GM19351 (cell line): ENCODE measurements around the gene OLA1.
A peak's percentile ranks its signal among the peaks of the same experiment; 100 is the strongest.

Source experiments
- ATAC-seq: cut with Tn5 transposase; IDR thresholded peaks from one replicate; pipeline ENCODE4 v1.9.1; 2021; ENCODE audit warnings: mild to moderate bottlenecking, moderate library complexity; ENCODE audit not compliant: unreplicated experiment

The OLA1 gene

DNA sequence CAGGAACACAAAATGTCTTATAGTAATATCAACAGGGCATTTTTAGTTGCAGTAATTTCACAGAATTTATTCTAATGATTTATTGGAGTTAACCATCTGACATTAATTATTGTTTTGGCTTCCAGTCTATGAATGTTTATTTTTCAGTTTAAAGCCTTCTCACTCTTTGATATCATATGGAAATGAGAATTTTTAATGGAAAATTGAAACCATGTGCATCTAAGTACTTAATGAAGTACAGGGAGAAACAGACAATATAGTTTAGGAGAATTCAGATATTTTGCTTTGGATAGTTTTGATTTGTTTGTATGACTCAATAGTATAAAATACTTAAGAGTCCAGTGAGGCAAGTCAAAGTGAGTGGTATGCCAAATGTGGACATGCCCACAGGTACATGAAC lies 126.1 kb downstream of the OLA1 start:
- ATAC-seq: no peak

DNA sequence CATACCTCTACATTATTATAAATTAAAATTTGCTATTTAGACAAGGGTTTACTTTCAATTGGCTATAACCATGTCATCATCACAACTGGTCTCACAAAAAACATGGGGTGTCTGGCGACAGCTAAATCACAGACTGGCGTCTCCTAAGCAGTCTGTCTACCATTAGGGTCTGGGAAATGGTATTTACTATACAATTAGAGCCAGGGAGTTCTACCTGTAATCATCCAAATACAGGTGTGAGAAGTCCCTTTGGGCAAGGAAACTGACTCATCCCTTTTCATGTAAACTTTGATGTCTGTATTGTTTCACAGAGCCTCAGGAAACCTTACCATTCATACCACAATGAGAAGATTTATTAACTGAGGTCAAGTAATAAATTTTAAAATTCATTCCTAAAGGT lies 126.7 kb downstream of the OLA1 start:
- ATAC-seq: no peak

DNA sequence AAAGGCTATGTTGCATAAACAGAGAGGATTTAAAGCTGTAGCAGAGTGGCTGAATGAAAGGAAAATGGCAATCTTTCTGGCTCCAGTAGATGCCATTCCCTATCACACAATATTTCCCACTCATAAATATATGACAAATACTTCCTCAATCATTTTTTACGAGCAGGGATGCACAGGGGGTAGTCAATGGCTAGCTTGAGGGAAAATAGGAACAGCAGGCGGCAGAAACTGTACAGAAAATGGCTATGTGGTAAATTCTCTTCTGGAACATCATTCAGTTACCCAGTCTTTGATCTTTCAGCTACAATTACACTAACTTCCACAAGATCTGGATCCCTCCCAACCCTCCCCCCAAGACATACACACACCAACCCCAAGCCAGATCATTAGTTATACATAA lies 127.2 kb downstream of the OLA1 start:
- no peak for ATAC-seq

DNA sequence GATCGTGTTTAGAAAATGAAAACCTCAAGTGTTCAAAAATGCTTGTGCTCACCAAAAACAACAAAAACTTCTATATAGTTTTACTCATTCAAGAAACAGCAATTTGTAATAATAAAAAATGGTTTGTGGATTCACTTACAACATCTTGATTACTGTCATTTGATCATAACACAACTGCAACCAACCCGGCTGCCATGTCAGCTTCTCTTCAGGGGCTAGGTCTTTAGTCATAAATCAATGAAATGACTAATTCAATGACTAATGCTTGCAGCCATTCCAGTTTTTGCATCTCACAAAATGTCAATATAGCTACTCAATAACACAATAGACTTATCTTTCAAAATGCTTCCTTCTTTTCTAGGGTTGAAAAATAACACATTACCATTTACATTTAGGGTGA lies 128.0 kb downstream of the OLA1 start:
- ATAC-seq: no peak

DNA sequence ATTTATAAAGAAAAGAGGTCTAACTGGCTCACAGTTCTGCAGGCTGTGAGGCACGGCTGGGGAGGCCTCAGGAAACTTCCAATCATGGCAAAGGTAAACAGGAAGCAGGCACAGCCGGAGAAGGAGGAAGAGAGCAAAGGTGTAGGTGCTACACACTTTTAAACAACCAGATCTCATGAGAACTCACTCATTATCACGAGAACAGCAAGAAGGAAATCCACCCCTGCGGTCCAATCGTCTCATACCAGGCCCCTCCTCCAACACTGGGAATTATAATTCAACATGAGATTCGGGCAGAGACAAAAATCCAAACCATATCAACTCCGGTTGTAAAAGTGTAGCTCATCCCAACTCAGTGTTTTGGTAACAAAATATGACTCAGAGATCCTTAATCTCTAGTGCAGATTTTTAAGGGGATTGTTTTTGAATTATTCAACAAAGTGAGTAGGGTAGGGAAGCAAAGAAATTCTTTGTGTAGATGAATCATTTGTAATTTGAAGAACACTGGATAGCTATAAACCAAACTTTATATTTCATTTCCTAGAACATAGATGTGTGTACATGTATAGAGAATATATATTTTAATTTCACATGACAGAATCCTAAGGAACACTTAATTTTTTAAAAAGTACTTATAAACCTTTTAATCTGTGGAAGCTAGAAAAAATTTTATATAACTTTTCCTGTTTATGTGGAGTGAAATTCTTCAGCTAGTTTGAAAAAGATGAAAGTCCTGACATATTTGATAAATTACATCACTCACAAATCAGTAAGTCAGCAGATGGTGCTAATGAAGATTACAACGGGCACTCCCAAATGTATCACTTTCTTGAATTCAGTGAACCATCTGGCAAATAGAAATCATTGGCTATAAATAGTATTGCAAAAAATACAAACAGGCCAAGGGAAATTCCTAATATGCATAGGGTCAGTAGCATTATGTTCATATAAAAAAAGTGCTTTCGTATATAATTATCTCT lies 130.1 kb downstream of the OLA1 start:
- ATAC-seq: no peak

DNA sequence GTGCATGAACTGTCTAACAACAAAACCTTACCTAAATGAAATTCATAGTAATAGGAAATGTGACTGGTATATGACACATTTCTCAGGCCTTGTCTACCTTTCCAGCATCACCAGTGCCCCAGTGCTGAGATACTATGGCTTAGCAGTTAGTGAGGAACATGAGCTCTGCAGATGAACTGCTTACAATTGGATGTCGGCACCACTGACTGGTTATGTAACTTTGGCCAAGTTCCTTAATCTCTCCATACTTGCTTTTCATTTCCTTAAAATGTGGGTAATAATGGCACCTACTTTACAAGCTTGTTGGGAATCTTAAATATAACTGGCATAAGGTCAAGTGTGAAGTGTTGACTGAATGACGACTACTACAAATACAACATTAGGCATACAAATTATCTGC lies 136.3 kb downstream of the OLA1 start:
- ATAC-seq: no peak

DNA sequence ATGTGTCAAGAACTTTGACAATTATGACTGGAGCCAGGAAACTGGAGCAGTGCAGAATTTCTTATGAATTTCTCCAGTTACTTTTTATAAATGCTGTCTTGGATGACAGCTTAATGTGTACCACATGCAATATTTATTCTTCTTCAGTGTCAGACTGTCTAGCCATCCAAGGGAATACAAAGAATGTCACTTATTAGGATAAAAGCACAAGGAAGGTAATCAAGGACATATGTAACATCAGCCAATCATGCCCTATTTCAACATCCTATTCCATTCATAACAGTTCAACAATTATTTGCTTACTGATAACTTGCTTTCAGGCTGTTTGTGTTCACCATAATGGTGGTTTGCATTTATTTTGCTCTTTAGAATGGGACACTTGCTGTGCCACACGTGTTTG lies 139.8 kb downstream of the OLA1 start:
- ATAC-seq: no peak

DNA sequence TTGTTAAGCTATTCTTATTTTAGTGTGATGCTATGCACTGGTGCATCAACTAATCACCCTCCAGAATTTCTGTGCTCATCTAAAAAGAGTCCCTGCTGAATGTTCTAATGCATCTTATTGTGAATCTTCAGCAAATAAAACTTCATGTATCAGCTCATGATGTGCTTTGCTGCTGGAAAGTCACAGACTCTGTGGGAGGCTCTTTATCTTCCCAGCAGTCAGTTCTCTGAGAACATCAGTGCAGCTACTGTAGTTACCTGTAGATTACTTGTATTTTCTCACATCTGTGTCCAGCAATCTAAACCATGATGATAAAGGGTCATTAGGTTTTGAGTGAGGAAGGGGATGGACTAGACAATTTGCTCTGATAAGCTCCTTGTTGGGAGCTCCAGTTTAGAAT lies 141.6 kb downstream of the OLA1 start:
- ATAC-seq: no peak

DNA sequence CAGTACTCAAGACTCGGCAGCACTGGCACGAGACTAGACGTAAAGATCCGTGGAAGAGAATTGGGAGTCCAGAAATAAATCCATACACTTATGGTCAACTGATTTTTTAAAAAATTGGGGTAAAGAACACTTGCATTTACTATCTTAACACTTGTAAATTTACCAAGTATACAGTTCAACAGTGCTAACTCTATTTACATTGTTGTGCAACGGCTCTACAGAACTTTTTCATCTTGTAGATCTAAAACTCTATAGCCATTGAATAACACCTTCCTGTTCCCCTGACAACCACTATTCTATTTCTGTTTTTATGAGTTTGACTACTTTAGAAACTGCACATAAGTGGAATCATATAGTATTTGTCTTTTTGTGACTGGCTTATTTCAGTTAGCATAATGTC lies 153.8 kb downstream of the OLA1 start:
- ATAC-seq: no peak

DNA sequence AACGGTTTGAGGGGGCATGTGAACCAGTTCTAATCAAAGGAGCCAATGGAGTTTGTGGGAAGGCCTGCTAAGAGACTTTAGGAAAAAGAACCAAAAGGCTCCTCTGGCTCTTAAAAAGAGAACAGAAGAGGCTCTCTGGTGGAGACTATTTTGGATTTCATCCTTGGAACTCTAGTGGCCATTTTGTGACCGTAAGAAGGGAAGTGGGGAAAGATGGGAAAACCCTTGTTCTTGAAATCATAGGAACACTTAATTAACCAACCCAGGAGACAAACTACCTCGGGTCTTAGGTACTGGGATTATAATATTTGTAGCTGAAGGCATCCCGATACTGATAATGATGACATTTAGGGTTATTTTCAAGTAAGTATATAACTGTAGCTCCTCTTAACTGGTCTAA lies 157.9 kb downstream of the OLA1 start:
- no peak for ATAC-seq

DNA sequence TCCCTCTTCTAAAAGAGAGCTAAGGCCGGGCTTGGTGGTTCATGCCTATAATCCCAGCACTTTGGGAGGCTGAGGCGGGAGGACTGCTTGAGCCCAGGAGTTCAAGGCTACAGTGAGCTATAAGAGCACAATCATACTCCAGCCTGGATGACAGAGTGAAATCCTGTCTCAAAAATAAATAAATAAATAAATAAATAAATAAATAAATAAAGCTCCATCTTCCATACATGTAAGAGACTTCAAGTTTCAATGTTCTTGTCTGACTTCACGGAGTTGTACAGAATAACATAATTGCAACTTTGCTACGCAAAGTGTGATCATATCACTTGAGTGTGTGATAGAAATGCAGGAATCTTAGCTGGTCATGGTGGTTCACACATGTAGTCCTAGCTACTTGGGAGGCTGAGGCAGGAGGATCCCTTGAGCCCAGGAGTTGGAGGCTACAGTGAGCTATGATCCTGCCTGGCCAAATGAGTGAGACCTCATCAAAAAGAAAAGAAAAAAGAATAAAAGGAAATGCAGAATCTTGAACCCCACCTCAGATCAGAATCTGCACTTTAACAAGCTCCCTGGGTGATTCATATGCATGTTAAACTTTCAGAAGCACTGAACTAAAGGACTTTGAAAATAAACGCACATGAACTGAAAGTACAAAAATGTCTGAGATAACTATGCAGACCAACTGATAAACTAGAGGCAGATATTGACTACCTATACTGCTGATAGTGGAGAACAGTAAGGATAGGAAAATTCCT lies 159.4 kb downstream of the OLA1 start:
- no peak for ATAC-seq

DNA sequence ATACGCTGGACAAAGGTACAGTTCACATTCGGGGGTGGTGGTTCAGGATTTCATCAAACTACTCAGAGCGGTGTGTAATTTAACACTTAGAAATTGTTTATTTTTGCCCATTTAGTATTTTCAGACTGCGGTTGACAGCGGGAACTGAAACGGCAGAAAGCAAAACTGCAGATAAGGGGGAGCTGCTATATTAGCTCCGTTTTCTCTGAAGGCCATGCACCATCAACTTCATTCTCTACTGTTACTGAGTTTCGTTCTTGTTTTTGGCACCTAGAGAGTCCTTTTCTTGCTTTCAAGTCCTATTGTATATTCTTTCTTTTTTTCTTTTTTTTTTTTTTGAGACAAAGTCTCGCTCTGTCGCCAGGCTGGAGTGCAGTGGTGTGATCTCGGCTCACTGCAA lies 161.6 kb downstream of the OLA1 start:
- ATAC-seq: peak; percentile 96

DNA sequence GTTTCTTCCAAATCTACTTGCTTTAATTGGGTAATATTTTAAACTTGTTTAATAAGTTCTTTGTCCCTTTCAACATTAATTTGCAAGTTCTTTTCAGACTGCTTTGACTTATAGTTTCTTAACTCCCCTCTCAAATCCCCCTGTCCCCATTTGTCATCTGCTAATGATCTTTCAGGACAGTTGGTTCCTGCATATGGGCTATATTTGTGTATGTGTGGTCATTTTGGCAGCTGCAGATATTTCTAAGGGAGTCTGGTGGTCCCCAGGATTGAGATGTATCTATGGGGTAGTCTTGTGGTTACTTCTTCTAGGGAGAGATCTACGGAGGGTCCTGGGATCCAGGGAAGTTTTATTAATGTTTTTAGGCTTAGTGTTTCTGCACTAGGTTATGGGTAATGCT lies 162.6 kb downstream of the OLA1 start:
- no peak for ATAC-seq

DNA sequence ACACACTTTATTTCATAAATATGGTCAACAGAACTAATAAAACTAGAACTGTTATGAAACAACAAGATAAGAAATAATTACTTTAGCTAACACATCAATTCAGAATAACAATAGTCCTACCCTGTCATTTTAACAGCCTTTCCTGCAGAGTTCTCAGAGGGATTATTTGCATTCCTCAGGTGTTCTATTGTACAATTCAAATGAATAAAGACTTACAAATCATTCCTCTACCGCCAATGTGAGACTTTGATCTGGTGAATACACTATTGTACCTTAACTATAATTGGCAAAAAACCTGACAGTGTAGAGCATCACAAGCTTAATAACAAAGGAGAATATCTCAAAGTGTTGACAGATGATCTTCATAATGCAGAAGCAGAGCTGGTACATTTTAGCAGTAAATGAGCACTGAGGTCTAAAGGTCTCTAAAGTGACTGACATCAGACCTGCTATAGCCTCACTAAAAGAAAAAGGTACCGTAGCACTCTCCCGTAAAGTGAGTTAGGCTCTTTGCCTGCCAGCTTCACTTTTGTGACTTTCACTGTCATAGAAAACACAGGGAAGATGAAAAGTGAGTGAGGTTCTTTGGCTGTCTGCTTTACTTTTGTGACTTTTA lies 164.4 kb downstream of the OLA1 start:
- ATAC-seq: no peak

DNA sequence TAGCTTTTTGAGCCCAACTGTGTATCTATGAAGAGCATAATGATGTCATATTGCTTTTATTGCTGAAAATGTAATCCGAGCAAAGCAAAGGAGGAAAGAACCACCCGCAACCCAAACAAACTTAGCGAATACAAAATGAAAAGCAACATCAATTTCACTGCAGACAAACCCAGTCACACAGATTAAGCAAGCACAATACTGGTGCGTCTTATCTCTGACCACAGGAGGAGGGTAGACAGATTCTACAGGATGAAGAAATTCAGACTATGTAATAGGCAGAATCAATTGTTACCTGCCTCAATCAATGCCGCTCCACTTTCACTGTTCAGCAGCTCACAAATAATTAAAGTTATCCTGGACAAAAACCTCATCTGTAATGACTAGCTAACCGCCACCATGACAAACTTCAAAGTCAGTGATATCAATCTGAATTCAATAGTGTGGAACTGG lies 167.6 kb downstream of the OLA1 start:
- ATAC-seq: no peak

DNA sequence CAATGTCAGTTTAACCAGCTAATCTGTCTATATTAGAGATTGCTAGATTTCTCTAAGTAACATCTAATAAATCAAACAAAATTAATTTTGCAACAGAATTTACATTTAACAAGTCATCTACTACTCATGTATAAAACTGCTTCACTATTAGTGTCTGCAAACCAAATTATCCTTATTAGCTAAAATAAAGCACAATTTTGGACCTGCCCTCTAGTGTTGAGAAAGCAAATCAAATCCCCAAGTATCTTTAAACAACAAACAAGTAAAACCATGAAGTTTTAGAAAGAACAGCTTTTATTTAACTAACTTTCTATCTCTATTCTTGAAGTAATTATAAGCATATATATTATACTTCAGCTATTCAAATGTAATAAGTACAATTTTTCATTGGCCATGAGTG lies 170.1 kb downstream of the OLA1 start:
- no peak for ATAC-seq

DNA sequence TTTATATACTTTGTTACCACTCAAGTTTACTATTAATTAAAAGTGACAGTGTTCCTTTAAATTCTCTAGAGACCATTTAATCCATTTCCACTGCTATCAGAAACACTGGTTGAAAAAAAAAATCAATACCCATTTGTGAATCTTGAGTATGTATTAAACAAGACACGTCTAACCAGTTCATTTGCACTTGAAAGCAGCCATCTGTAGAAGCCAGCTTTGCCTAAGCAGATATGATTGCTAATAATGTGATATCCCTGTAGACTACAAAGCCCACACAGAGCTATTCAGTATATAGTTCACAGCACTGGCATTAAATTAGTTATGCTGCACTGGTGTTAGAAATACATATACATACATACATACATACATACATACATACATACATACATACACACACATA lies 171.4 kb downstream of the OLA1 start:
- no peak for ATAC-seq

DNA sequence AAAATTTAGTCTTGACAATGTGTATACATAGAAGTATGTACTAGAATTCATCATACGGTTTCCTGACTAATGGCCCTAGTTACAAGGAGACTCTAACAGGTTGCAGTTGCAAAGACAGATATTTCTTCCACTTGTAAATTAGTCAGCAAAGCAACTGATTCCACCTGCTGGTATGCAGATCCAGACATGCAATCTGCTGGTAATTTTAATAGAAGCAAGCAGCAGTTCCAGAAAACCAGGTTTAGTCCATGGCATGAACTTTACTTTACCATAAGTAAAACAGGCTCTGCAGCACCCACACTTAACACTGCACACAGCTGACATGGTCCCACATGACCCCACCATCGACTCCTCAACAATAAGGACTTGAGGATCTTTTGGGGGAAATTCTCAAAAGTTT lies 172.3 kb downstream of the OLA1 start:
- ATAC-seq: no peak

DNA sequence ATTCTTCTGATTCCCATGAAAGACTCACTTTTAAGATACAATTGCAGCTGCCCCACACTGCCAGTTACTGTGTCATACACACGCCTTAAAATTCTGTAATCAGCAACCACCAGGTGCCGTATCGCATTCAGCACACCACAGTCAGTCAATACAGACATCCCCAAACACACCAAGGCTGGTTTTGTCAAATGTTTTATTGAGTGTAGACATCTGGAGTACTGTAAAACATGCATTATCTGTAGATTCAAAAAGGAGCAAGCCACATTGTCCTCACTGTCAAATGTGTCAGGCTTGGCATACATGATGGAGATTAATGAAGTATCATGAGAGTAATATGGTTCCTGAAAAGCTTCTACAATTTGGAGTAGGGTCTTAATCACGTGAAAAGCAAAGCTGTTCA lies 173.5 kb downstream of the OLA1 start:
- no peak for ATAC-seq

DNA sequence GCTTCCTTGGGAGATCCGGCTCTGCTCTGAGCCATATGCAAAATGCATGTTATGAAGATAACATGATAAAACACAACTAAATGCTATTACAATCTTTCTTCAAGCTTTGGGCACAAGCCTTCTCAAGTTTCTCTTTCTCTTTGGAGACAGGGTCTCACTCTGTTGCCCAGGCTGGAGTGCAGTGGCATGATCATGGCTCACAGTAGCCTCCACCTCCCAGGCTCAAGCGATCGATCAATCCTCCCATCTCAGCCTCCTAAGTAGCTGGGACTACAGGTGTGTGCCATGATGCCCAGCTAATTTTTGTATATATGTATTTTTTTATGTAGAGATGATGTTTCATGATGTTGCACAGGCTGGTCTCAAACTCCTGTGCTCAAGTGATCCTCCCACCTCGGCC lies 175.5 kb downstream of the OLA1 start:
- no peak for ATAC-seq

DNA sequence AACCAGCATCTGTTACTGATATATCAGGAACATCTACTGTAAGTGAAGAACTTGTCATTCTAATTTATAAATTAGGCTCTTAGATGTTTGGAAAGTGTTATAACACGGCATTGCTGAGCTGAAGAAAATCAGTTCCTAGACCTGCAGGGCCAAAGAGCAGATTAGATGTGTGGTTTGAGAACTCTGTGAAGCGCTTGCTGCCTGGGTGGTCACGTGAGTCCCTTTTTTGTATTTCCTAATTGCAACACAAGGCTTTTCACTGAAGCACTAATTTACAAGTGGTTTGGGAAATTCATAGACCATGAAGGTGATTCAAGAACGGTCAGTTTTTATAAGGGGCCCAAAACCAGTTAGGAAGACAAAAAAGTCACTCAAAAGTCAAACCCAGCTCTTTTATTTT lies 176.3 kb downstream of the OLA1 start:
- no peak for ATAC-seq

DNA sequence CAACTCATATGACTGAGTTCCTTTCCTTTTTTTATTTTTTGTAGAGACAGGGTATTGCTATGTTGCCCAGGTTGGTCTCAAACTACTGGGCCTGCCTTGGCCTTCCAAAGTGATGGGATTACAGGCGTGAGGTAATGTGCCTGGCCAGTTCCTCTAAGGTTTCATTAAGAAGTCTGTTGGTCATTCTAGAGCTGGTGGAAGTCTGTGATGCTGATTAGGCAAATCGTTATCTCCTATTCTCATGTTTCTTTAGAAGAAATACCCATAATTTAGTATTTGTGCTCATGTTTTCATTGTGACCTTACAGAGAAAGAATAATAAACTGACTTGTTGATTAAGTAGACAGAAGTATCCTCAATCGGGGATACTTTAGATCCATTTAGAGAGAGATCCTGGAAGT lies 177.0 kb downstream of the OLA1 start:
- no peak for ATAC-seq
